Stimulated activated CD8-positive, alpha-beta memory T cell treated with anti-CD3 and anti-CD28 coated beads, Interleukin-12 subunit alpha, Interleukin-12 subunit beta, amount 100 ng/mL, for 24 hours (primary cell): Measurements from ENCODE around the gene UPK2.

Source experiments
- DNase-seq: peaks from one replicate; pipeline ENCODE4 v3.0.0-alpha.2; 2020; ENCODE audit errors: extremely low read depth

The UPK2 gene

DNA sequence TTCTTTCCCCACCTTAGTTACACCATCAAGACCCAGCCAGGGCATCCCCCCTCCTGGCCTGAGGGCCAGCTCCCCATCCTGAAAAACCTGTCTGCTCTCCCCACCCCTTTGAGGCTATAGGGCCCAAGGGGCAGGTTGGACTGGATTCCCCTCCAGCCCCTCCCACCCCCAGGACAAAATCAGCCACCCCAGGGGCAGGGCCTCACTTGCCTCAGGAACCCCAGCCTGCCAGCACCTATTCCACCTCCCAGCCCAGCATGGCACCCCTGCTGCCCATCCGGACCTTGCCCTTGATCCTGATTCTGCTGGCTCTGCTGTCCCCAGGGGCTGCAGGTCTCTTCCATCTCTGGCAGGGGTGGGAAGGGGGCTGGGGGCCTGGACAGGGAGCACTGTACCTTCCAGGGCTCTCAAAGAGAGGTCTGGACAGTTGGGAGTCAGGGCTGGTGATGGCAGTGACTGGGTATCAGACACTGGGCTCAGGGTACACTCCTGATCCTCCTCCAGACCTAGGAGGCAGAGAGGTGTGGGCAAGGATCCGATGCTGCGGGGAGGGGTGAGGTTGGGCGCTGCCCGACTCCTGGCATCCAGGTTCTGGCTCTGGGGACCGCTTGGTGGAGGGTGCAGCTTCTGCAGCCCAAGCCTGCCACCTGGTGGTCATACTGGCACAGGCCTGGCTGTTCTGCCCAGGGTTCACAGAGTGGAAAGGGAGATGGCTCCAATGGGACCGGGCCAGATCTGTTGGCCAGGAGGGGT is at the start of gene UPK2:
Gene UPK2 (plus strand): TSS at position 205 of the 753 bp plus-strand sequence. CDS start 53 bp downstream, at position 258.
- DNase-seq = peak; percentile 59

DNA sequence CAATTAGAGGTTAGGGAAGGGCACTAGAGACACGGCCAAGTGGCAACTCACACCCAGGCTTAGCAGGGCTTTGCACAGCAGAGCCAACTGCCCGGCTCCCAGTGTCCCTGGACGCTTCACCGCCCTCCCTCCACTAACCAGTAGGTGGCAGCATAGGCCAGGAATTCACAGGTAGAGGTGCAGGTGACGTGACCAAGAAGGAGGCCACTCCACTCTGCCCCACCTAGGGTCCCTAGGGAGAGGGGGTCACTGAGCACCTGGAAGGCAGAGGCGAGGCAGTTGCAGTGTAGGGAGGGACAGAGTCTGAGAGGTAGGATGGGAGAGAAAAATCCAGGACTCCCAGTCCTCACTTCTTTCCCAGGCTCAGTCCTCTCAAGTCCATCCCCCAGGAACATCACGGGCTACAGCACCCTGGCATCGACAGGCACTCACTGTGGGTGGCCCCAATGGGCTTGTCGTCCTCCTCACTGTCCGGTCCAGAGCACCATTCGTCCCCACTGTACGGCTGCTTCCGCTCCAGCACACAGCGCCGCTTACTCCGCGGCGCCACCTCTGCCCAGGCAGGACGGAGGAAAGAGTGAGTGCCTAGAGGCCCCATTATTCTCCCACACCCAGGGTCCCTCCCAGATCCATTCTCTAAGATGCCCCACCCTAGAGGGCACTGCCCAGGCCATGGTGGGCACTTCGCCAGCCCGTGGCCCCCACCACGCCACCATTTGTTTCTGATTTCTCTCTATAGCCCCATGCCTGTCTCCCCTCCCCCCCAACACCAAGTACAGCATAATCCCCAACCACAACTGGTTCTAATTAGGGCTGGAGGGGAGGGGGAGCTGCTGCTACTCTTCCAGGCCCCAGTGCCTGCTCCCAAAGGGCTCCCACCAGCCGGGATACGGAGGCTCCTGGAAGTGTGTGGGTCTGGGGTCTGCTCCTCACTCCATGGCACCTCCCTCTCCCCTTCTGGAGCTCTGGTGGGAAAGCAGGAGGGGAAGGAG is 48.8 kb upstream of the UPK2 start:
- DNase-seq = no peak

DNA sequence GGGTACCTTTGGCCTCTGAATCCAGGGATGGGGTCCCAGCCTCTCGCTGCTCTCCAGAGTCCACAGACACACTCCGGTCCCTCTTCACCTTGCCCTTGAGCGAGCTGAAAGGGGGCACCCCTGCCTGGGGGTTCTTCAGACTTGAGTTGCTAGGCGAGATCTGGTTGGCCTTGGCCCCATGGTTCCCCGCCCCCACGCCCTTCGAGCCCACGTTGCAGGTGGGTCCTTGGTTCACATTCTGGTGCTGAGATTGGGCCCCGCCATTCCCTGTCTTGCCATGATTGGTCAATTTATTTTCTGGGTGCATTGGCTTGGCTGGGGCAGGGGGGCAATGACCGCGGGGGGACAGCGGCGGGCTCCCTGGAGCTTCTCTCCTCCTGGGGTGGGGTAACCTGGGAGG is 47.8 kb upstream of the UPK2 start:
- DNase-seq = no peak

DNA sequence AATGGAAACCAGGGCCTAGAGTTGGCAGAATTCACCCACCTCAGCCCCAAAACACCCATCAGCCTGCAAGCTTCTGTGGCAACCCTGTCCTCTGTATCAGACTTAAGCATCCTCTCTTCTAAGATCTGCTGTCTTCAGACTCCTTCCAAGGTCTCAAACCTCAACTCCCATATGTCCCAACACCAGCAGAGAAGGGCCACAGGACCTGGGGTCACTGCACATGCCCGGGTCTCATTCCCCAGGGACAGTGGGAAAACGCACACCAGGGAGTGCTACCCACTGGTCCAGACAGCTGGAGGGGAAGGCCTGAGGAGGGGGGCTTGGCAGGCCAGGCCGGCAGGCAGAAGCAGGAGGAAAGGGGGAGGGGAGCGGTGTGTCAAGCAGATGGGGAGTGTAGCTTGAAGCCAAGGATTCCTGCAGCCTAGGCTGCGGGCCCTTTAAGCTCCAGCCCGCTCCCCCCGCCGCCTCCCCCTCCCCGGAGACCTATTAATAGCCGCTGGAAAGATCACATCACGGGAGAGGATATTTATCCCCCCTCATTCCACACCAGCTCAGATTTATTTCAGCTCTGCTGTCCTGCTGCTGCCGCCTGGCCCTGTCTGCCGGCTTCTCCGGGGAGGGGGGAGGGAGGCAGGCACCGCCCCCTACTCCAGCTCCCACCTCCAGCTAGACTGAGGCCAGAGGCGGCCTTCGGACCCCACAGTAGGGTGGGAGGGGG is 47.0 kb upstream of the UPK2 start:
- no peak for DNase-seq

DNA sequence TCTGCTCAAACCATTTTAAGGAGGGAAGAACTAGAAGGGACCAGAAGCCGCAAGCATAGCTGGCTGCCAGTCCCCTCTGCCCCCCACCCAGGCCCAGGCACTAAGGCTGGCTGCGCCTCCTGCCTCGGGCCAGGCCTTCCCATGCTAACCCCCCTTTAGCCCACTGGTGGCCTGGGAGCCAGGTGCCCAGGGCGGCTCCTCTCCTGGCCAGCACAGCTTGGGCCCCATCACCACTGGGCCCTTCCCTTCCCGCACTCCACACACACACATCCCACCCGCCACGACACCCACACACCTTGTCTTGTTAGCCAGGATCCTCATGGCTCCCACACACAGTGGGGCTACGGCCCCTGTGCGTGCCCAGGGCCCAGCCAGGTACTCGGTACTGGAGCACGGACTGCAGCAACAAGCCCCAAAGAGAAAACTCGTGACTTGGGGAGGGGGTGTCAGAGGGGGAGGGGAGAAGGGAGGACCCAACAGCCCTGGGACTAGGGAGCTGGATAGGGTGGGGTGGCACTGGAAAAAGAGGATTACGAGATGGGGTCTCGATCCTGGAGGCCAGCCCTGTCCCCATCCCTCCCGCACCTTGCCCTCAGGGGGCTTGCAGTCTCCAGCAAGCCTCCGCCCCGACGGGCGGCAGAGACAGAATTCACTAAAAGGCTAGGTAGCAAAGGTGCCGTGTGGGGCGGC is 46.3 kb upstream of the UPK2 start:
- DNase-seq = no peak

DNA sequence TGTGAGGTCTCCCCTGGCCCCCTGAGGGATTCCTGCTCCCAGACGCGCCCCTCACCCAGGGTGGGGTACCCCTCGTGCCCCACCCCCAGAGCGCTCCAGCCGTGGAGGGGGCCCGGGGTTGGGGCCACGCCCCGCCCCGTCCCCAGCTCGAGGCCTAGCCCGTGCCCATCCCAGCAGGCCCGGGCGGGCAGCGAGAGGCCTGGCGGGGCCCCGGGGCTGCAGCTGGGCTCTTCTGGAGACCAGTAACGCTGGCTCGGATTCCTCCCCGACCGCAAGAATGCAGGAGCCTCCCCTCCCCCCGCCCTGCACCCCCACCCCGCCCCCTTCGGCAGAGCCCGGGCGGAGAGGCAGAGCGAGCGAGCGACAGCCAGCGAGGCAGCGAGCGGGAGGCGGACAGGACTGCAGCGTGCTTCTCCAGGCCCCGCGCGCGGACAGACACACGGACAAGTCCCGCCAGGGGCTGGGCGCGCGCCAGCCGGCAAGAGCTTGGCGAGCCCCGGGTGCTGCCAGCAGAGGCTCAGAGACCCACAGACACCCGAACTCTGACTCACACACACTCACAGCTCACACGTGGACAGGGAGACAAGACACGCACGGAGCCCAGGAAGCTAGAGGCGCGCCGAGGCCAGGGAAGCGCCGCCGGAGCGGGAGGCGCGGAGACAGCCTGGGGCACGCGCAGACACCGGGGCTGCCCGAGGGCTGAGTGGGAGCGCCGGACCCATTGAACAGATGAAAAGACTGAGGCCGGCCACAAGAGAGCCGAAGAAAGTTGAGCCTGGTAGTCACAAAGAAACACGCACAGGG is 45.6 kb upstream of the UPK2 start:
- no peak for DNase-seq

DNA sequence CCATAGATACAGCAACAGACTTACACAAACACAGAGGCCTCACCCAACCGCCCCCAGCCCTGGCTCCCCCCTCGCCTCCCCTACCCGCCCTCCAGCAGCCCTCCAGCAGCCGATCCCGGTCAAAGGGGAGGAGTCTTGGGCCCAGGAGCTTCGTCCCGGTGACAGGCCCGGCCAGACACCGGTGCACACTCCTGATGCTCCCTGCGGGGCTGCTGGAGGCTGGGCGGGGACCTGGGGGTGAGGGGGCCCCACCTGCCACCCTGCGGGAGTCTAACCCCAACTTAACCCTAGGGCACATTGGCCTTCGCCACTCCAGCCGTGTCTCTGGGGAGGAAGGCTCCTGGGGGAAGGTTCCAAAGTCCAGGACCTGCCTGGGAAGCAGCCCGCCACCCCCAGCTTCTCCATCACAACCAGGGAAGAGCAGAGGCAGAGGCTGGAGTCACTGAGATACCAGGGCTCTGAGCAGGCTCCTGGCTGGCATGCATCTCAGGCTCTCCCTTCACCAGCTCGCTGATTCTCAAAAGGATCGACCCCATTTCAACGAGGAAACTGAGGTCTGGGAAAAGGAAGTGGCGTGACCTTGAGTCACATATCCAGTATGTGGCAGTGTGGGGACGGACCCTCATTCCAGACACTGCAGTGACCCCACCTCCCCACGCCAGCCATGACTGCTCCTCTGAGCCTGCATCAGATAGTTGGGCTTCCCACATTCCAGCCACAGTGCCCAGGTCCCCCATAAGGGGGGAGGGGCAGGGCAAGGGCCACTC is 44.8 kb upstream of the UPK2 start:
- DNase-seq = no peak

DNA sequence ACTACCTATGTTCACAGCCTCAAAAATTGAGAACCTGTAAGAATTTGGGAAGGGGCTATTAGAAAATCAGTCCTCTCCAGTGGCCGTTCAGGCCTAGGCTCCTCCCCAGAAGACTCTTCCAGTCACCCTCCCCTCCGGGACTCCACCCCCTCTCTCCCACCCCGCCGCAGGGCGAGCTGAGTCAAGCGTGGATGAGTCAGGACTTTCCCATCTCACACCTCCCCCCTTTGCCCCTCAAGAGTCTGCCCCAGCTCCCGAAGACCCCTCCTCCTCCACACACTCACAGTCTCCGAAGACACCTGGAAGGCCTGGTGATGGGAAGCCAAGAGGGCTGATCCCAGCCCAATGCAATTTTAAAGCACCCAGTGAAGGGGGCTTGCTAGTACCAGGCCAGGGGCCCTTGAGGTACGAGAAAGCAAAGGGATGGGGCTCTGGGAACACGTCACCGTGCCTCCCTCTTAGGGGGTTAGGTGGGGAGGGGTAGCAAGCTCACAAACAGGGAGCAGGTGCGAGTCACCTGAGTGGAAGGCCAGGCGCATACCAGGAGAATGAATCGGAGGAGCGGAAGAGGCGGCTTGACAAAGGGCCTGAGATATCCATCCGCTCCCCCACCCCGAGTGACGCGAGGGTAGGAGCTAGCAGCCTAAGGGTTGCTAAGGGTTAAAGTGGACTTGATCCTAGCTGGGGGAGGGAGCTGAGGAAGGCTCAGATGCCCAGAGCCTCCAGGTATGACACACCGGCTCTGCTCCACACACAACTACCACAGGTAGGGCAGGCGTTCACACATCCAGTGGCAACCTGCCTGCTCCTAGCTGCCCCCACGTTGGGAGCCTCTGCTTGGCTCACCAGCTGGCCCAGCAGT is 44.0 kb upstream of the UPK2 start:
- DNase-seq = no peak

DNA sequence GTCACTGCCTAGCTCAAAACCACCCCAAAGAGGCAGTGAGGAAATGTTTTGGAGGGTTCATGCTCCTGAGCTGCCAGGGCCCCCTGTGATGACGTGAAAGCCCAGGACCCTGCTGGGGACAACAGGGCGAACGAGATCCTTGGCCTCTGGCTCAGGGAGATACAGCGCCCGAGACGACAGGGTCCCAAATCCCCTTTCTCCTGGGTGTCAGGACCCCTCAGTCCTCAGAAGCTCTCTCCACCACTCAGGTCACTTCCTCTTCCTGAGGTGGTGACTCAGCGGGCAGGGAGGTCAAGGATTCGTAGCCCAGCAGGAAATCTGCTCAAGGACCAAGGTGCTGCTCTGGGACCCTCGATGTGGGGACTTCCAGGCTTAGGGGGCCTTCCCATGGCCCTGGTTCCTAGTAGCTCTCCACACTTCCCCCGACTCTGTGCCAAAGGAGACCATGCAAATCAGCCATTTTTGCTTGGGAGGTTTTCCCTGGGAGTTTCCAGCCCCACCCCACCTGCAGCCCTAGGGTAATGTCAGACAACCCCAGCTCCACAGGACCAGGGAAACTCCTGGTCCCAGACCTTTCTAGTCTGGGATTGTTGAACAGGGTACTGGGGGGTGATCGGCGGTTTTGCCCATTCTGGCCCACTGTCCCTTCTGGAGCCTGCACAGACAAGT is 43.2 kb upstream of the UPK2 start:
- DNase-seq = no peak

DNA sequence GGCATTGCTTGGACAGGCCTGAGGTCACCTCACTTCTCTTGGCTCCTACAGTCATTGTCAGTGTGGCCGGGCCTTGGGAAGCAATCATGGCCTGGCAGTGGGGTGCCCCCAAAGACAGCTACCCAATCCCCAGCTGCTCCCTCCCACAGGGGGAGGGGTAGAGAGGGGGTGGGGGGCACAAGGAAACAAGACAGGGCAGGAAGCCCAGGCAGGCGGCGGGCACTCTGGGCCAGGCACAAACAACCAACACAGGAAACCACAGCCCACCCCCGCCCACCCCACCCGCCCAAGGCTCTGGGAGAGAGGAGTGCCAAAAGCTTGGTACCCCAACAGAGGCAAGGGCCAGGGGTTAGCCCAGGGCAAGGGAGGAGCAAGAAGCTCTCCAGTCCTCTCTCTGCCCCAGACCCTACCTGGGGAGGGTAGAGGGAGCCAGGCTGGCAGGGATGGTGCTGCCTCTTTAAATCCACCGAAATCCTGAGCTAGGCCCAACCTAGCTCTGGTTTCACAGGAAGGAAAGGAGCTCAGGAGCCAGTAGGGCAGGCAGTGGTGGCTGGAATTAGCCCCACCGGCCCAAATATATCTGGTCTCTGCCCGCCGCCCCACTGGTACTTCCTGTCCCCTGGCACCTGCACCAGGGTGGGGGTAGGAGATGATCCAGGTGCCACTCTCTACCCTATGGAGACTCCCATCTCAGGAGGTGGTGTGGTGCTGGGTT is 42.5 kb upstream of the UPK2 start:
- no peak for DNase-seq

DNA sequence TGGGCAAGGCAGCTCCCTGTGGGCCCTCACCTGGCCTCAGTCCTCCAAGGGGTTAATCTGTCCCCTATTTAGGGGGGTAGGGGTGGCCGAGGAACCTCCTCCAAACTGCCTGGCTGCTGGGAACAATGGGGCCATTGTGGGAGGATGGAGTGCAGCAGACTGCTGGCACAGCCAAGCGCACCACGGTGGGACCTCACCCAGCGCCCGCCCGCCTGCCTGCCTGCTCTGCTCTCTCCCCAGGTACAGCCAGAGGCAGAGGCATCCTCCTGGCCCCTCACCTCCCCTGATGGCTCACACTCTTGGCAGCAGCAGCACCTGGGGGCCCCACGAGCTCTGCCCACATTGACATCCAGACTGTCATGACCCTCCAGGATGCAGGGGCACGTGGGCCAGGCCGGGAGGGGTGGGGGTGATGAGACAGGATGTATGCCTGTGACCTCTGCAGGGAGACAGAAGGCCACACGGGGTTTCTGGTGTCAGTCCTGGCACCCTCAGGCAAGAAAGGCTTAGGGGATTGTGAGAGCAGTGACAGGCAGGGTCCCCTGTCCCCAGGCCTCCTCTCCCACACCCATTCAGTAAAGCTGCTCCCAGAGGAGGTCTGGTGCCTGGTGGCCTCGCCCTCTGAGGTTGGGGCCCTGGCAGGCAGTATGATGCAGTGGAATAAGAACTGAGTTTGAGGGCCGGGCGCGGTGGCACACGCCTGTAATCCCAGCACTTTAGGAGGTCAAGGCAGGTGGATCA is 41.8 kb upstream of the UPK2 start:
- no peak for DNase-seq

DNA sequence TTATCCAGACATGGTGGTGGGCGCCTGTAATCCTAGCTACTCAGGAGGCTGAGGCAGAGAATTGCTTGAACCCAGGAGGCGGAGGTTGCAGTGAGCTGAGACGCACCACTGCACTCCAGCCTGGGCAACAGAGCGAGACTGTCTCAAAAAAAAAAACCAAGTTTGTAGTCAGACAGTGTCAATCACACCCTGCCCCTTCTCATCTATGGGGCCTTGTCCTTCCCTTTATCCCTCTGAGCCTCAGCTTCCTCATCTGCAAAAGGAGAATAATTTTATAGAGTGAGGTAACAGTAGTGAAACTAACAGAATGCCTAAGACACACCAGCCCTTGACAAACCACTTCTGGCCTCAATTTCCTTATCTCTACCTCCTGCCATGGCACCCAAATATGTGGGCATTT is 41.1 kb upstream of the UPK2 start:
- DNase-seq = no peak

DNA sequence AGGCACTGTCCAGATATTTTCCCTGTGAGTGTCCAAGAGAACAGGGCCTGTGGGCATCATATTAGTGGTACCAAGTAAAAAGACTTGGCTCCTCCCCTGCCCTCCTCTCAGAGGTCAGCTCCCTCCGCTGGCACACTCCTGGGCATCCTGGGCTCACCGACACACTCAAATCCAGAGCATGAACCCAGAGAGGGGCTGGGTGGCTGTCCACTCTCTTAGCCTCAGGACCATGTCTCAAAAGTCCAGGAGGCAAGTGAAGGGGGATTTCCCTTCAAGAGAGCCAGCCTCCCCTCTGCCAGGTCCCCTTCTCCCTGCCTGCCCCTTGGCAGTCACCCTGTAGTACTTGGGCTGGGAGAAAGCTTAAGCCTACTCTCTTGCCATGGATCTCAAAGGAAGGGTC is 40.7 kb upstream of the UPK2 start:
- DNase-seq = no peak

DNA sequence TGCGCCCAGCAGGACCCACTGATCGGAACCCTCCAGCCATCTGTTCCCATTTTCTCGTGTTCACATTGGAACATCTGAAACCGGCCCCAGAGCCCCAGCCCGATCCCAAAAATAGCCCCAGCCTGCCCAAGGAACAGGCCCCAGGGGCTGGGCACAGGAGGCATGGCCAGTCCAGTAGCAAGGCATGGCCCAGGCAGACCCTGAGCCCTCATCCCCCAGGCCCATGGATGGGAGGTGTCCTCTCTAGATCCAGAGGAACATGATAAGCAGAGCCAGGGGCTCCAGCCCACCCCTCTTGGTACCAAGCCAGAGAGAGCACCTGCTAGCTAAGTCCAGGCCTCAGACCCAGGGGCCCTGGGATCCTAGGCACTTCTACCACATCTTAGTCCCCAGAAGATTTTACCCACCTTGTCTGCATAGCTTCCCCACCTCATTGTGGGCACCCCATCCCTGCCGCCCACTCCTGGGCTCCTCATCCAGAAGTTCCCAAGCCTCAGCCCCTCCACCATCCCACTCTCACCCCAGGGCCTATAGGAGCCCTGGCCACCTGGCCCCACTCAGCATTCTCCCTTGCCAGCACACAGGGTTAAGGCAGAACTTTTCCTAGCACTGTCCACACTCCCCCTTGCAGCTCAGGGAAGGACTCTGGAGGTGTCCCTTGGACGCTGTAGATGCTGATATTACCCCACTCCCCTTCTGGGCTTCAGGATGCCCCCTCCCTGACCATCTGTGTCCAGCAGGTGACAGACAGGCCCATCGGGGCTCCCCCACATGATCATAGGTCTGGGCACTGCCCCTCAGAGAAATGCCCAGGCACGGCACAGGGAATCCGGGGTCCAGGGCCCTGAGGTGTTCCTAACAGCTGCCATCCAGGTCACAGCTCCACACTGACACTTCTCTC is 39.9 kb upstream of the UPK2 start:
- DNase-seq = no peak

DNA sequence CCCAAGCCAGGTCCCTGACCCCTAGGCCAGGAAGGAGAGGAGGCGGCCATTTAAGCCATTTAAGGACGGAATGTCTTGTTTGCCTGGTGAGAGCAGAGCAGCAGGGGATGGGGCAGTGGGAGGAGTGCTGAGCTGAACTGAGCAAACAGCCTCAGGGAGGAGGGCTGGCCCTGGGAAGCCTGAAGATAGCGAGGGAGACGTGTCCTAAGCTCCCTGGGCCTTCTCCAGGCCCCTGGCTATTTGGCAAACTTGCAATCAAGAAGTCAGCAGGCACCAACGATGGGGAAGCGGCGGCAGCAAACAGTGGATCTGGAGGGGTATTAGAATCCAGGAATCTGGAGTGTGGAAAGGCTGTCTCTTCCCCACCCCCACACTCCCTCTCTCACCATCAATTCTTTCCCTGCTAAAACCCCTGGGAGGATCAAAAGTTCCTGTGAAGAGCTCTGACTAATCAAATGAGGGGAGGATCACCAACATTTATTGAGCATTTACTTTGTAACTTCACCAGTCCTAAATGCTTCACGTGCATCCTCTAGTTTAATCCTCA is 39.2 kb upstream of the UPK2 start:
- no peak for DNase-seq
